ENCODE measurements around the gene NTN1. TPM values are rescaled to one million over a fixed set of nuclear protein-coding genes. Genes with fewer than 3 reads are reported as not detected.

NTN1 gene
- total RNA-seq, 1 experiment from 2014 or later = 4.2 TPM

- Histone ChIP-seq H3K27ac (ENCODE audit: low read depth, low read length) (no peak overlapping the region), H3K9me2 (ENCODE audit: insufficient read depth) (no peaks in the 10 kb centered on the region)
Measured at GRCh38 chr17:9123594-9124553, 102.6 kb downstream of the NTN1 start.

More at GRCh38 chr17:9123594-9124553, 102.6 kb downstream of the NTN1 start:
- ChIA-PET RAD21 (ENCODE audit: low non-redundant PET in 1 of 2, low total read pairs in 2 of 2, uncharacterized antibody in 2 of 2, unreplicated experiment in 2 of 2) (no interaction called here), POLR2A (no interaction called here), CTCF (no interaction called here)
- Histone ChIP-seq H3K36me3 (ENCODE audit: control insufficient read depth in 1 of 2, insufficient read depth in 2 of 2, low read length in 2 of 2) (no peaks in the 10 kb centered on the region), H3K9me3 (ENCODE audit: control insufficient read depth in 1 of 2, insufficient read depth in 1 of 2, low read depth in 1 of 2, low read length in 2 of 2) (no peaks in the 10 kb centered on the region), H3K9ac (ENCODE audit: low read length) (no peak overlapping the region), H2AFZ (ENCODE audit: low read depth, low read length, poor library complexity, severe bottlenecking) (no peak overlapping the region), H3K79me2 (ENCODE audit: insufficient read depth, low read length) (no peaks in the 10 kb centered on the region), H3K27me3 (ENCODE audit: insufficient read depth, low read length) (no peaks in the 10 kb centered on the region), H3K4me1 (ENCODE audit: control insufficient read depth in 1 of 2, insufficient read depth in 2 of 2, low read length in 2 of 2) (no peaks in the 10 kb centered on the region), H4K20me1 (ENCODE audit: insufficient read depth) (no peaks in the 10 kb centered on the region), H3K4me3 (replicated peaks in 1 of 2; ENCODE audit: low read depth in 1 of 2, low read length in 2 of 2) (no peak overlapping the region), H3K4me2 (ENCODE audit: low read length) (no peak overlapping the region)
- intact Hi-C loops (cut with micrococcal nuclease) = no loop called here
- no peak for TF ChIP-seq ZFX (IDR thresholded peaks at IDR 0.05)
- TF ChIP-seq, protein P1, sequence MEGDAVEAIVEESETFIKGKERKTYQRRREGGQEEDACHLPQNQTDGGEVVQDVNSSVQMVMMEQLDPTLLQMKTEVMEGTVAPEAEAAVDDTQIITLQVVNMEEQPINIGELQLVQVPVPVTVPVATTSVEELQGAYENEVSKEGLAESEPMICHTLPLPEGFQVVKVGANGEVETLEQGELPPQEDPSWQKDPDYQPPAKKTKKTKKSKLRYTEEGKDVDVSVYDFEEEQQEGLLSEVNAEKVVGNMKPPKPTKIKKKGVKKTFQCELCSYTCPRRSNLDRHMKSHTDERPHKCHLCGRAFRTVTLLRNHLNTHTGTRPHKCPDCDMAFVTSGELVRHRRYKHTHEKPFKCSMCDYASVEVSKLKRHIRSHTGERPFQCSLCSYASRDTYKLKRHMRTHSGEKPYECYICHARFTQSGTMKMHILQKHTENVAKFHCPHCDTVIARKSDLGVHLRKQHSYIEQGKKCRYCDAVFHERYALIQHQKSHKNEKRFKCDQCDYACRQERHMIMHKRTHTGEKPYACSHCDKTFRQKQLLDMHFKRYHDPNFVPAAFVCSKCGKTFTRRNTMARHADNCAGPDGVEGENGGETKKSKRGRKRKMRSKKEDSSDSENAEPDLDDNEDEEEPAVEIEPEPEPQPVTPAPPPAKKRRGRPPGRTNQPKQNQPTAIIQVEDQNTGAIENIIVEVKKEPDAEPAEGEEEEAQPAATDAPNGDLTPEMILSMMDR (IDR thresholded peaks at IDR 0.05 in 2 of 3, conservative IDR thresholded peaks at IDR 0.05 in 1 of 3; ENCODE audit: borderline replicate concordance in 1 of 3, insufficient read depth in 1 of 3, low read depth in 2 of 3, low read length in 2 of 3) = no peak
- TF ChIP-seq EZH2phosphoT487 (IDR thresholded peaks at IDR 0.05; ENCODE audit: borderline replicate concordance) = no peak
- no peak for TF ChIP-seq YY1 (IDR thresholded peaks at IDR 0.05; ENCODE audit: extremely low read depth, insufficient replicate concordance, low read depth, low read length)
- TF ChIP-seq ELF1 (IDR thresholded peaks at IDR 0.05; ENCODE audit: borderline replicate concordance, low read depth) = no peak
- TF ChIP-seq SRF (IDR thresholded peaks at IDR 0.05; ENCODE audit: low read depth) = no peak
- TF ChIP-seq RAD21 (IDR thresholded peaks at IDR 0.05; ENCODE audit: low read depth) = no peak
- no peak for TF ChIP-seq CBX3 (IDR thresholded peaks at IDR 0.05; ENCODE audit: low read depth)
- ATAC-seq (no peak), DNase-seq (ENCODE audit: low read depth, low spot score) (no peak)
- no TSS peak for BruUV-seq (replicated peaks)

Data from HCT116 (cell line).